K562 (cell line): ENCODE measurements around the gene ZNF625. TPM values are rescaled to one million over a fixed set of nuclear protein-coding genes. Genes with fewer than 3 reads are reported as not detected.
A peak's percentile ranks its signal among the peaks of the same experiment; 100 is the strongest.

Experiments
- ELF1 ChIP-seq: fragments of 200-800 bp; sonication (Bioruptor generic); IDR thresholded peaks from 2 replicates; pipeline ENCODE4 v1.6.1; 2016; ENCODE audit warnings: missing genetic modification characterization, missing compliant biosample characterization
- FOS ChIP-seq: IDR thresholded peaks from 3 replicates; pipeline ENCODE4 v1.6.1; 2011; ENCODE audit not compliant: insufficient read length; ENCODE audit errors: extremely low read depth
- FOXK2 ChIP-seq, 2 experiments: fragments of 450-650 bp; IDR thresholded peaks in 1 of 2; conservative IDR thresholded peaks in 1 of 2; 2 replicates each; pipeline ENCODE4 v1.6.1; 2016; ENCODE audit warnings: low read depth in 2 of 2, mild to moderate bottlenecking in 1 of 2
- MYC ChIP-seq, 2 experiments: fragments of 250-450 bp in 1 of 2; sonication (Bioruptor Pico) in 1 of 2; IDR thresholded peaks; 2 replicates each; pipeline versions ENCODE4 v1.5.1 to v1.6.1; 2012 to 2021; ENCODE audit warnings: low read depth in 2 of 2, borderline replicate concordance in 1 of 2, improper control_type of control experiment in 1 of 2, low read length in 1 of 2, mild to moderate bottlenecking in 1 of 2, moderate library complexity in 1 of 2
- PCBP2 ChIP-seq: fragments of 200-400 bp; formaldehyde crosslinking; IDR thresholded peaks from 2 replicates; pipeline ENCODE4 v1.6.1; 2018; ENCODE audit warnings: low read length, low read depth, mild to moderate bottlenecking, moderate library complexity; ENCODE audit not compliant: poor library complexity, severe bottlenecking
- POLR2G ChIP-seq: fragments of 200-400 bp; formaldehyde crosslinking; IDR thresholded peaks from 2 replicates; pipeline ENCODE4 v1.6.1; 2017; ENCODE audit warnings: low read depth, mild to moderate bottlenecking, antibody characterized with exemption, low read length, moderate library complexity
- polyA plus RNA-seq, 8 experiments: library from polyadenylated mRNA; depleted of rRNA in 4 of 8; stranded (reverse) in 5 of 8; unstranded in 3 of 8; fragments of >200 nt; fragmentation: Nextera tagmentation in 2 of 8; fragmentation: Illumina TruSeq in 1 of 8; extraction: Ambion mirVana in 2 of 8; extraction: Trizol in 1 of 8; gene quantifications; 2 replicates each; pipeline versions ENCODE4 v1.2.1 to v1.2.3, GENCODE V29; 2011 to 2014; ENCODE audit warnings: inconsistent platforms in 1 of 8, missing spikeins in 1 of 8
- total RNA-seq, 7 experiments: library from RNA; depleted of rRNA in 6 of 7; stranded (reverse); fragments of >200 nt in 6 of 7; fragmentation: Illumina TruSeq in 2 of 7; extraction: Trizol in 2 of 7; gene quantifications; 2 replicates each; pipeline versions ENCODE4 v1.2.1 to v1.2.3, GENCODE V29; 2011 to 2021; ENCODE audit warnings: low replicate concordance in 1 of 7
- TF ChIP-seq, protein P1 (sequence below), 2 experiments: IDR thresholded peaks in 1 of 2; conservative IDR thresholded peaks in 1 of 2; 2 replicates each; pipeline ENCODE4 v1.6.1; 2016; ENCODE audit warnings: low read depth in 2 of 2, mild to moderate bottlenecking in 1 of 2, missing compliant biosample characterization in 1 of 2, missing genetic modification characterization in 1 of 2, moderate library complexity in 1 of 2
- TF ChIP-seq, protein P2 (sequence below): sonication (generic); formaldehyde crosslinking; IDR thresholded peaks from 2 replicates; pipeline ENCODE4 v1.8.0; 2023; ENCODE audit warnings: missing genetic modification reagents, mild to moderate bottlenecking, borderline replicate concordance
- TF ChIP-seq, protein P3 (sequence below): IDR thresholded peaks from 2 replicates; pipeline ENCODE4 v1.6.1; 2011; ENCODE audit not compliant: insufficient read length; ENCODE audit errors: extremely low read depth
- TF ChIP-seq, protein P4 (sequence below): fragments of 450-650 bp; formaldehyde crosslinking; IDR thresholded peaks from 2 replicates; pipeline ENCODE4 v1.4.0; 2022; ENCODE audit warnings: mild to moderate bottlenecking, moderate library complexity
- TF ChIP-seq, protein P5 (sequence below): fragments of 450-650 bp; IDR thresholded peaks from 2 replicates; pipeline ENCODE4 v1.6.1; 2017; ENCODE audit warnings: mild to moderate bottlenecking, moderate library complexity

Gene ZNF625
- total and polyA plus RNA-seq, 9 of the 15 experiments (the other 6 are each of a cell fraction or from before 2014, with no cell fraction given) = 0.07 to 0.09 TPM; not detected in 7

DNA sequence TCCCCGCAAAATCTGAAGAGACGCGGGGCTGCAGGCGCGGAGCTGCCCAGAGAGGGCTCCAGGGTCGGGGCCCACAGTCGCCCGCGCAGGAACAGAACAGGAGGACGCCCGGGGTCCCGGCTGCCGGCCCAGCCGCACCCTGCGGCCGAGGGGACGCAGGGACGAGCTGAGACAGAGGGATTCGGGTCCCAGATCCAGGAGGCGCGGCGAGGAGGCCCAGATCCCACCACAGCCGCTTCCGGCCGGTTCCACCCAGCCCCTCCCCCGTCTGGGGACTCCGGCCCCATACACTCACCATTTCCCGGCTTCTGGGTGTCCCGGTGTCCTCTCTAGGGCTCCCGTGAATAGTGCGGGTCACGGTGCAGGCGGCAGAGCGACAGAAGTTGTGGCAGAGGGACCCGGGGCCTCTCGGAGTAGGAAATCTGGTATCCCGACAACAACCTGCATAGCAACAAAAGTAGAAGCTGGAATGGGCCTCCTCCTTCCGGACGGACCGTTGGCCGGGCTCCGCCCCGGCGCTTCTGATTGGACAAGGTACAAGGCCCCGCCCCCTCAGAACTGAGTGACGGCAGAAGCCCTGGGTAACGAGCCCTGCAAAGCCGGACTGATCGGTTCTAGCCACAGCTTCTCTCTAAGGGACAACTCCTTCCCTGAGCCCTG, 16.5 kb downstream of the ZNF625 start, which contains the start of gene ZNF20 (continued):
- TF ChIP-seq, protein P1, sequence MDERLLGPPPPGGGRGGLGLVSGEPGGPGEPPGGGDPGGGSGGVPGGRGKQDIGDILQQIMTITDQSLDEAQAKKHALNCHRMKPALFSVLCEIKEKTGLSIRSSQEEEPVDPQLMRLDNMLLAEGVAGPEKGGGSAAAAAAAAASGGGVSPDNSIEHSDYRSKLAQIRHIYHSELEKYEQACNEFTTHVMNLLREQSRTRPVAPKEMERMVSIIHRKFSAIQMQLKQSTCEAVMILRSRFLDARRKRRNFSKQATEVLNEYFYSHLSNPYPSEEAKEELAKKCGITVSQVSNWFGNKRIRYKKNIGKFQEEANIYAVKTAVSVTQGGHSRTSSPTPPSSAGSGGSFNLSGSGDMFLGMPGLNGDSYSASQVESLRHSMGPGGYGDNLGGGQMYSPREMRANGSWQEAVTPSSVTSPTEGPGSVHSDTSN (CRISPR knock-in tag; IDR thresholded peaks at IDR 0.05; ENCODE audit: low read depth) = peak; percentile 48
- TF ChIP-seq, protein P1 (tag; conservative IDR thresholded peaks at IDR 0.05; ENCODE audit: low read depth) = peak; percentile 84
- TF ChIP-seq, protein P2, sequence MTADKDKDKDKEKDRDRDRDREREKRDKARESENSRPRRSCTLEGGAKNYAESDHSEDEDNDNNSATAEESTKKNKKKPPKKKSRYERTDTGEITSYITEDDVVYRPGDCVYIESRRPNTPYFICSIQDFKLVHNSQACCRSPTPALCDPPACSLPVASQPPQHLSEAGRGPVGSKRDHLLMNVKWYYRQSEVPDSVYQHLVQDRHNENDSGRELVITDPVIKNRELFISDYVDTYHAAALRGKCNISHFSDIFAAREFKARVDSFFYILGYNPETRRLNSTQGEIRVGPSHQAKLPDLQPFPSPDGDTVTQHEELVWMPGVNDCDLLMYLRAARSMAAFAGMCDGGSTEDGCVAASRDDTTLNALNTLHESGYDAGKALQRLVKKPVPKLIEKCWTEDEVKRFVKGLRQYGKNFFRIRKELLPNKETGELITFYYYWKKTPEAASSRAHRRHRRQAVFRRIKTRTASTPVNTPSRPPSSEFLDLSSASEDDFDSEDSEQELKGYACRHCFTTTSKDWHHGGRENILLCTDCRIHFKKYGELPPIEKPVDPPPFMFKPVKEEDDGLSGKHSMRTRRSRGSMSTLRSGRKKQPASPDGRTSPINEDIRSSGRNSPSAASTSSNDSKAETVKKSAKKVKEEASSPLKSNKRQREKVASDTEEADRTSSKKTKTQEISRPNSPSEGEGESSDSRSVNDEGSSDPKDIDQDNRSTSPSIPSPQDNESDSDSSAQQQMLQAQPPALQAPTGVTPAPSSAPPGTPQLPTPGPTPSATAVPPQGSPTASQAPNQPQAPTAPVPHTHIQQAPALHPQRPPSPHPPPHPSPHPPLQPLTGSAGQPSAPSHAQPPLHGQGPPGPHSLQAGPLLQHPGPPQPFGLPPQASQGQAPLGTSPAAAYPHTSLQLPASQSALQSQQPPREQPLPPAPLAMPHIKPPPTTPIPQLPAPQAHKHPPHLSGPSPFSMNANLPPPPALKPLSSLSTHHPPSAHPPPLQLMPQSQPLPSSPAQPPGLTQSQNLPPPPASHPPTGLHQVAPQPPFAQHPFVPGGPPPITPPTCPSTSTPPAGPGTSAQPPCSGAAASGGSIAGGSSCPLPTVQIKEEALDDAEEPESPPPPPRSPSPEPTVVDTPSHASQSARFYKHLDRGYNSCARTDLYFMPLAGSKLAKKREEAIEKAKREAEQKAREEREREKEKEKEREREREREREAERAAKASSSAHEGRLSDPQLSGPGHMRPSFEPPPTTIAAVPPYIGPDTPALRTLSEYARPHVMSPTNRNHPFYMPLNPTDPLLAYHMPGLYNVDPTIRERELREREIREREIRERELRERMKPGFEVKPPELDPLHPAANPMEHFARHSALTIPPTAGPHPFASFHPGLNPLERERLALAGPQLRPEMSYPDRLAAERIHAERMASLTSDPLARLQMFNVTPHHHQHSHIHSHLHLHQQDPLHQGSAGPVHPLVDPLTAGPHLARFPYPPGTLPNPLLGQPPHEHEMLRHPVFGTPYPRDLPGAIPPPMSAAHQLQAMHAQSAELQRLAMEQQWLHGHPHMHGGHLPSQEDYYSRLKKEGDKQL (CRISPR knock-in tag) = no peak
- TF ChIP-seq, protein P3, sequence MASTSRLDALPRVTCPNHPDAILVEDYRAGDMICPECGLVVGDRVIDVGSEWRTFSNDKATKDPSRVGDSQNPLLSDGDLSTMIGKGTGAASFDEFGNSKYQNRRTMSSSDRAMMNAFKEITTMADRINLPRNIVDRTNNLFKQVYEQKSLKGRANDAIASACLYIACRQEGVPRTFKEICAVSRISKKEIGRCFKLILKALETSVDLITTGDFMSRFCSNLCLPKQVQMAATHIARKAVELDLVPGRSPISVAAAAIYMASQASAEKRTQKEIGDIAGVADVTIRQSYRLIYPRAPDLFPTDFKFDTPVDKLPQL = peak; percentile 21
- TF ChIP-seq, protein P4, sequence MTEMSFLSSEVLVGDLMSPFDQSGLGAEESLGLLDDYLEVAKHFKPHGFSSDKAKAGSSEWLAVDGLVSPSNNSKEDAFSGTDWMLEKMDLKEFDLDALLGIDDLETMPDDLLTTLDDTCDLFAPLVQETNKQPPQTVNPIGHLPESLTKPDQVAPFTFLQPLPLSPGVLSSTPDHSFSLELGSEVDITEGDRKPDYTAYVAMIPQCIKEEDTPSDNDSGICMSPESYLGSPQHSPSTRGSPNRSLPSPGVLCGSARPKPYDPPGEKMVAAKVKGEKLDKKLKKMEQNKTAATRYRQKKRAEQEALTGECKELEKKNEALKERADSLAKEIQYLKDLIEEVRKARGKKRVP = no peak; the same call in 1 of the 2 replicates
- TF ChIP-seq PCBP2 = no peak
- TF ChIP-seq FOXK2 (conservative IDR thresholded peaks at IDR 0.05 in 1 of 2, IDR thresholded peaks at IDR 0.05 in 1 of 2; ENCODE audit: low read depth in 2 of 2) = no peak
- TF ChIP-seq ELF1 = peak; percentile 62
- peak; percentile 69 for TF ChIP-seq POLR2G
- TF ChIP-seq, protein P5, sequence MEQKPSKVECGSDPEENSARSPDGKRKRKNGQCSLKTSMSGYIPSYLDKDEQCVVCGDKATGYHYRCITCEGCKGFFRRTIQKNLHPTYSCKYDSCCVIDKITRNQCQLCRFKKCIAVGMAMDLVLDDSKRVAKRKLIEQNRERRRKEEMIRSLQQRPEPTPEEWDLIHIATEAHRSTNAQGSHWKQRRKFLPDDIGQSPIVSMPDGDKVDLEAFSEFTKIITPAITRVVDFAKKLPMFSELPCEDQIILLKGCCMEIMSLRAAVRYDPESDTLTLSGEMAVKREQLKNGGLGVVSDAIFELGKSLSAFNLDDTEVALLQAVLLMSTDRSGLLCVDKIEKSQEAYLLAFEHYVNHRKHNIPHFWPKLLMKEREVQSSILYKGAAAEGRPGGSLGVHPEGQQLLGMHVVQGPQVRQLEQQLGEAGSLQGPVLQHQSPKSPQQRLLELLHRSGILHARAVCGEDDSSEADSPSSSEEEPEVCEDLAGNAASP = no peak
- TF ChIP-seq FOS = peak; percentile 65
- no peak for TF ChIP-seq MYC (IDR thresholded peaks at IDR 0.05; ENCODE audit: low read depth, low read length)
- no peak for TF ChIP-seq MYC (CRISPR knock-in tag; IDR thresholded peaks at IDR 0.05; ENCODE audit: borderline replicate concordance, low read depth)
